HepG2 (cell line): ENCODE data around the gene ISLR2. TPM values are rescaled to one million over a fixed set of nuclear protein-coding genes. Genes with fewer than 3 reads are reported as not detected.

Source experiments
- ATAC-seq: fragments of 200-7000 bp; cut with Tn5 transposase; 3 replicates; pipeline ENCODE4 v1.9.1; 2020; ENCODE audit warnings: mild to moderate bottlenecking, moderate library complexity
- BruUV-seq: library from RNA; stranded (reverse); fragments of 400-500 nt; replicated peaks from 2 replicates; lab custom pipeline; 2021; lab: Mats Ljungman, UMichigan
- CTCF ChIA-PET: fragments of 300-600 bp; formaldehyde crosslinking; extraction: SDS; loops from one replicate; lab custom pipeline; 2021; ENCODE audit warnings: low total read pairs, inconsistent platforms, low intra/inter-chr PET ratio; lab: Yijun Ruan, JAX
- POLR2A ChIA-PET: fragments of 350-600 bp; sonication (Branson Sonifier 250); formaldehyde crosslinking; loops from one replicate; lab custom pipeline; 2020; ENCODE audit warnings: antibody characterized with exemption, inconsistent platforms; lab: Yijun Ruan, JAX
- DNase-seq: peaks from one replicate; pipeline ENCODE4 v3.0.0-alpha.2; 2015; ENCODE audit warnings: low spot score
- FAIRE-seq: peaks from 3 replicates; lab custom pipeline; 2011; peaks lifted over from hg19 to GRCh38; lab: Jason Lieb, UNC
- H2AFZ ChIP-seq: one replicate; pipeline ENCODE4 v1.6.1; 2011; ENCODE audit warnings: low read length, inconsistent platforms
- H3K27ac ChIP-seq: fragments of 300-600 bp; 3 replicates; pipeline ENCODE4 v1.8.0; 2011; ENCODE audit warnings: mixed run types, mild to moderate bottlenecking, mixed read lengths, low read length, inconsistent platforms; ENCODE audit not compliant: insufficient read depth; ENCODE audit errors: extremely low read length
- H3K27me3 ChIP-seq, 2 experiments: fragments of 200-600 bp in 1 of 2; 2 replicates in 1 of 2; 3 replicates in 1 of 2; pipeline versions ENCODE4 v1.6.0 to v1.8.0; 2011; ENCODE audit warnings: low read length in 2 of 2, mild to moderate bottlenecking in 2 of 2, moderate library complexity in 2 of 2, inconsistent platforms in 1 of 2; ENCODE audit not compliant: insufficient read depth in 2 of 2, control insufficient read depth in 1 of 2
- H3K36me3 ChIP-seq, 2 experiments: fragments of 200-600 bp in 1 of 2; replicated peaks in 1 of 2; 2 replicates in 1 of 2; 3 replicates in 1 of 2; pipeline versions ENCODE4 v1.5.1 to v1.8.0; 2011; ENCODE audit warnings: low read length in 2 of 2, inconsistent platforms in 1 of 2; ENCODE audit not compliant: insufficient read depth in 2 of 2, control insufficient read depth in 1 of 2
- H3K4me1 ChIP-seq: 2 replicates; pipeline ENCODE4 v1.5.1; 2012; ENCODE audit warnings: low read length, inconsistent platforms; ENCODE audit not compliant: insufficient read depth
- H3K4me2 ChIP-seq: 2 replicates; pipeline ENCODE4 v1.6.0; 2011; ENCODE audit warnings: low read depth, low read length, inconsistent platforms
- H3K4me3 ChIP-seq, 3 experiments: fragments of 200-600 bp in 1 of 3; sonication (generic), shearing (Covaris generic) in 1 of 3; replicated peaks in 1 of 3; 2 replicates each; pipeline ENCODE4 v1.5.1; 2011 to 2016; ENCODE audit warnings: low read length in 3 of 3, inconsistent platforms in 2 of 3, low read depth in 2 of 3, mild to moderate bottlenecking in 2 of 3, control low read depth in 1 of 3, mixed read lengths in 1 of 3; ENCODE audit not compliant: insufficient read depth in 1 of 3
- H3K79me2 ChIP-seq: one replicate; pipeline ENCODE4 v1.6.1; 2011; ENCODE audit warnings: low read length, inconsistent platforms; ENCODE audit not compliant: insufficient read depth
- H3K9ac ChIP-seq: 2 replicates; pipeline ENCODE4 v1.6.0; 2011; ENCODE audit warnings: mild to moderate bottlenecking, low read depth, low read length, inconsistent platforms; ENCODE audit not compliant: insufficient read depth
- H3K9me3 ChIP-seq: 2 replicates; pipeline ENCODE4 v1.5.1; 2012; ENCODE audit warnings: mild to moderate bottlenecking, low read length
- H4K20me1 ChIP-seq: 2 replicates; pipeline ENCODE4 v1.6.0; 2011; ENCODE audit warnings: inconsistent platforms, mild to moderate bottlenecking, low read length, moderate library complexity; ENCODE audit not compliant: insufficient read depth
- EZH2 ChIP-seq: conservative IDR thresholded peaks from 2 replicates; pipeline ENCODE4 v1.6.1; 2012; ENCODE audit warnings: mild to moderate bottlenecking, low read depth, low read length, moderate library complexity
- MXI1 ChIP-seq: IDR thresholded peaks from 3 replicates; pipeline ENCODE4 v1.6.1; 2012; ENCODE audit warnings: low read depth, low read length, inconsistent platforms, borderline replicate concordance
- PAWR ChIP-seq: sonication (generic); formaldehyde crosslinking; IDR thresholded peaks from 2 replicates; pipeline ENCODE4 v1.4.0; 2020; ENCODE audit warnings: missing genetic modification reagents, mild to moderate bottlenecking, borderline replicate concordance
- TSC22D2 ChIP-seq: sonication (generic); formaldehyde crosslinking; IDR thresholded peaks from 2 replicates; pipeline ENCODE4 v1.5.1; 2020; ENCODE audit warnings: missing genetic modification reagents, mild to moderate bottlenecking, borderline replicate concordance
- ZNF501 ChIP-seq: sonication (generic); formaldehyde crosslinking; IDR thresholded peaks from 2 replicates; pipeline ENCODE4 v1.5.1; 2020; ENCODE audit warnings: mild to moderate bottlenecking, moderate library complexity, missing genetic modification reagents
- ZNF577 ChIP-seq: sonication (generic); formaldehyde crosslinking; IDR thresholded peaks from 2 replicates; pipeline ENCODE4 v1.4.0; 2020; ENCODE audit warnings: mild to moderate bottlenecking, low read depth, missing genetic modification reagents, borderline replicate concordance
- WGBS: methylation state at CpG from one replicate; pipeline ENCODE4 v1.1.6; 2017; ENCODE audit warnings: low lambda C conversion rate; 5-methylcytosine and 5-hydroxymethylcytosine counted together
- in situ Hi-C: cut with HindIII; loops from 2 replicates; pipeline ENCODE4 v1.10.0; 2017; ENCODE audit warnings: low pct_unique_long_range_greater_than_20kb; ENCODE audit not compliant: extremely low pct_ligation_motif_present
- intact Hi-C: fragments of 100-400 bp; cut with micrococcal nuclease; formaldehyde crosslinking; loops from one replicate; pipeline ENCODE4 v1.10.0; 2022; ENCODE audit not compliant: unreplicated experiment
- polyA plus RNA-seq, 8 experiments: library from polyadenylated mRNA; depleted of rRNA in 3 of 8; stranded (reverse) in 7 of 8; unstranded in 1 of 8; fragments of >200 nt; fragmentation: Illumina TruSeq in 4 of 8; extraction: Trizol in 4 of 8; gene quantifications; 2 replicates each; pipeline versions ENCODE4 v1.2.1 to v1.2.3, GENCODE V29; 2011 to 2016; ENCODE audit warnings: low read depth in 4 of 8, missing spikeins in 1 of 8, mixed read lengths in 1 of 8; ENCODE audit not compliant: insufficient read depth in 1 of 8
- total RNA-seq, 5 experiments: library from RNA; depleted of rRNA; stranded (reverse); fragments of >200 nt; fragmentation: Illumina TruSeq; extraction: Trizol; gene quantifications; 2 replicates each; pipeline ENCODE4 v1.2.3, GENCODE V29; 2016; ENCODE audit warnings: low read depth in 1 of 5
- TF ChIP-seq, protein P1 (sequence below), 2 experiments: sonication (generic) in 1 of 2; formaldehyde crosslinking in 1 of 2; IDR thresholded peaks; 2 replicates each; pipeline versions ENCODE4 v1.4.0 to v1.6.1; 2018 to 2020; ENCODE audit warnings: missing genetic modification reagents in 2 of 2, borderline replicate concordance in 1 of 2, low read depth in 1 of 2, mild to moderate bottlenecking in 1 of 2, missing biosample characterization in 1 of 2
- TF ChIP-seq, protein P2 (sequence below): sonication (generic); formaldehyde crosslinking; IDR thresholded peaks from 2 replicates; pipeline ENCODE4 v1.4.0; 2020; ENCODE audit warnings: missing genetic modification reagents

ISLR2 gene
- total and polyA plus RNA-seq, 2 of the 13 experiments (the other 11 are each of a cell fraction or from before 2014, with no cell fraction given), result not detected

- Histone ChIP-seq H3K27me3 (peaks cover 10 to 53% of the 10 kb centered on the region in 2 experiments; a peak in 4 of 5 replicates), H3K79me2 (no peaks in the 10 kb centered on the region), H3K4me2 (no peak overlapping the region), H3K4me1 (no peaks in the 10 kb centered on the region), H2AFZ (no peak overlapping the region), H3K36me3 (no peaks in the 10 kb centered on the region), H3K9me3 (no peaks in the 10 kb centered on the region), H3K27ac (no peak overlapping the region), H3K4me3 (no peak overlapping the region), H3K9ac (no peak overlapping the region), H4K20me1 (0 out of 2 replicates have a peak, but pooled peaks cover 2% of the 10 kb centered on the region)
- TF ChIP-seq TSC22D2 (CRISPR knock-in tag) (no peak), EZH2 (peak; percentile 86)
- ChIA-PET CTCF (no interaction called here), POLR2A (no interaction called here)
- ATAC-seq (no peak), FAIRE-seq (no peak), DNase-seq (no peak)
- in situ Hi-C loops (loop anchor here (5.0 kb wide), 1 partner anchor 178 kb away; no protein-coding TSS in a partner anchor), intact Hi-C loops (no loop called here)
- WGBS, result 15% methylated on average over 21 of the region's 40 CpGs
- BruUV-seq, result no TSS peak
Measured at GRCh38 chr15:74129586-74130154, 716 bp upstream of the ISLR2 start.

DNA sequence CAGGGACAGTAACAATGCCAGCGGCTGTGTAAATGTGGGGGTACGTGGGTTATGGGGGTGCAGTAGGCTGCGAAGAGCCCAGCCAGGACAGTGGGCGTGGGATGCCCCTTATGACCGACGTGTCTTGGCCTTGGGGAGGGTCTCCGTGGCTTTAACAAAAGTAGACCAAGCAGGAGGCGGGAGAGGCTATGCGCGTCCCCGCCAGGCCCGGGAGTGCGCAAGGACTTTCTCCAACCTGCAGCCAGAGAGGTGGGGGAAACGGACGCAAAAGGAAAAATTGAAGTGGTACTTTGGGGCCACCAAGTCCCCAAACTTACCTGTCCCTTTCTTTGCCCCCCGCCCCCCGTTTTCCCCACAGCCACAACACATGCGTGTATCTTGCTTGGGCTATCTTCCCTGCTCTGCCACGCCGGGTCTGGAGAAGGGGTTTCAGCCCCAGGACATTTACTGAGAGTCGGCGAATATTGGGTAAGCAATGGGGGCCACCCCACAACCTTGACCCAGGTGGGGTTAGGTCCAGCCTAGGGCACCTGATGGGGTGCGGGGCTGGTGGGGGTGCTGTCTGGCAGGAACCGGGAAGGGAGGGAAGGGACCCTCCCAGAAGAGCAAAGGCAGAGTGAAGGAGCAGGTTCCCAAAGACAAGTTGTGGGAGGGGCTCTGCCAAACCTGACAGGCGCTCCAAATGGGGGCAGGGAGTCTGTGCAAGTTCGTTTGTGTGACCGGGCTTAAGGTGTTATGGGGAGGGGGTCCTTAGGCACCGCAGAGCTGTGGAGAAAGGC lies 652 bp downstream of the ISLR2 start:
- Histone ChIP-seq H3K27me3 (peaks cover 10 to 60% of the 10 kb centered on the region in 2 experiments; a peak in 4 of 5 replicates), H3K79me2 (no peaks in the 10 kb centered on the region), H3K9ac (no peak overlapping the region), H3K4me1 (no peaks in the 10 kb centered on the region), H3K36me3 (no peaks in the 10 kb centered on the region), H3K4me2 (no peak overlapping the region), H3K9me3 (no peaks in the 10 kb centered on the region), H2AFZ (no peak overlapping the region), H3K4me3 (no peak overlapping the region), H3K27ac (no peak overlapping the region), H4K20me1 (0 out of 2 replicates have a peak, but pooled peaks cover 2% of the 10 kb centered on the region)
- no peak for FAIRE-seq
- CTCF ChIA-PET, result no interaction called here
- intact Hi-C loops (no loop called here), in situ Hi-C loops (no loop called here)
- POLR2A ChIA-PET, result no interaction called here
- TF ChIP-seq ZNF501 (no peak), PAWR (CRISPR knock-in tag) (no peak), MXI1 (no peak), ZNF577 (CRISPR knock-in tag) (no peak)
- TF ChIP-seq, protein P1, sequence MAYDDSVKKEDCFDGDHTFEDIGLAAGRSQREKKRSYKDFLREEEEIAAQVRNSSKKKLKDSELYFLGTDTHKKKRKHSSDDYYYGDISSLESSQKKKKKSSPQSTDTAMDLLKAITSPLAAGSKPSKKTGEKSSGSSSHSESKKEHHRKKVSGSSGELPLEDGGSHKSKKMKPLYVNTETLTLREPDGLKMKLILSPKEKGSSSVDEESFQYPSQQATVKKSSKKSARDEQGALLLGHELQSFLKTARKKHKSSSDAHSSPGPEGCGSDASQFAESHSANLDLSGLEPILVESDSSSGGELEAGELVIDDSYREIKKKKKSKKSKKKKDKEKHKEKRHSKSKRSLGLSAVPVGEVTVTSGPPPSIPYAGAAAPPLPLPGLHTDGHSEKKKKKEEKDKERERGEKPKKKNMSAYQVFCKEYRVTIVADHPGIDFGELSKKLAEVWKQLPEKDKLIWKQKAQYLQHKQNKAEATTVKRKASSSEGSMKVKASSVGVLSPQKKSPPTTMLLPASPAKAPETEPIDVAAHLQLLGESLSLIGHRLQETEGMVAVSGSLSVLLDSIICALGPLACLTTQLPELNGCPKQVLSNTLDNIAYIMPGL (CRISPR knock-in tag; IDR thresholded peaks at IDR 0.05; ENCODE audit: borderline replicate concordance in 1 of 2, low read depth in 1 of 2), result no peak
- TF ChIP-seq, protein P2, sequence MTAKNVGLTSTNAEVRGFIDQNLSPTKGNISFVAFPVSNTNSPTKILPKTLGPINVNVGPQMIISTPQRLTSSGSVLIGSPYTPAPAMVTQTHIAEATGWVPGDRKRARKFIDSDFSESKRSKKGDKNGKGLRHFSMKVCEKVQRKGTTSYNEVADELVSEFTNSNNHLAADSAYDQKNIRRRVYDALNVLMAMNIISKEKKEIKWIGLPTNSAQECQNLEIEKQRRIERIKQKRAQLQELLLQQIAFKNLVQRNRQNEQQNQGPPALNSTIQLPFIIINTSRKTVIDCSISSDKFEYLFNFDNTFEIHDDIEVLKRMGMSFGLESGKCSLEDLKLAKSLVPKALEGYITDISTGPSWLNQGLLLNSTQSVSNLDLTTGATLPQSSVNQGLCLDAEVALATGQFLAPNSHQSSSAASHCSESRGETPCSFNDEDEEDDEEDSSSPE (CRISPR knock-in tag), result no peak
- WGBS, result 29% methylated on average over 26 of the region's 28 CpGs
- BruUV-seq, result no TSS peak
- no peak for DNase-seq
- ATAC-seq, result no peak
